ENCODE data around the gene DLGAP1. TPM values are rescaled to one million over a fixed set of nuclear protein-coding genes. Genes with fewer than 3 reads are reported as not detected.
A peak's percentile ranks its signal among the peaks of the same experiment; 100 is the strongest.

The DLGAP1 gene
- total RNA-seq, 1 donor from 2014 or later: 0.36 TPM

DNA sequence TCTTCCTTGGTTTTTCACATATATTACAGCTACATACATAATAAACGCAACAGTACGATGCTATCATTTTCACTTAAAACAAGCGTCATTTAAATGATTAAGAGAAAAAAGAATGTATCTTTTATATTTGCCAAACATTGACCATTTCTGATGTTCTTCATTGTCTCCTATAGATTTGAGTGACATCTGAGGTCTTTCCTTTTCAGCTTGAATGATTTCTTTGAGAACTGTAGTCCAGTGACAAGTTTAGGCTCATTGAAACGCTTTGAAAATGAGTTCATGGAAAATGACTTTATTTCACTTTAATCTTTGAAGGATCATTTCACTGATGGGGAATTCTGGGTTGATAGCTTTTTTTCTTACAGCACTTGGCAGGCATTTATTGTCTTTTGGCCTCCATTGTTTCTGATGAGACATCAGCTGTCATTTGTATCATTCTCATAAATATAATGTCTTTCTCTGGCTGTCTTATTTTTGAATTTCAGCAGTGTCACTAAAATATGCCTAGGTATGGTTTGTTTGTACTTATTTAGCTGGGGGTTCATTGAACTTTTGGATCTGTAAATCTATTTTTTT lies 994.2 kb downstream of the DLGAP1 start:
- peaks cover 55% of the 10 kb centered on the region for H3K36me3 Mint-ChIP-seq (ENCODE audit: low read depth)
- H3K4me1 Mint-ChIP-seq (ENCODE audit: low read depth): peaks cover 42% of the 10 kb centered on the region
- H3K9me3 Mint-ChIP-seq: peaks cover 15% of the 10 kb centered on the region
- no peaks in the 10 kb centered on the region for H3K27me3 Mint-ChIP-seq (ENCODE audit: insufficient read depth)
- intact Hi-C loops (cut with micrococcal nuclease): no loop called here
- H3K4me3 Mint-ChIP-seq: no peak overlapping the region
- DNase-seq (ENCODE audit: low spot score): no peak
- H3K27ac Mint-ChIP-seq: no peak overlapping the region

DNA sequence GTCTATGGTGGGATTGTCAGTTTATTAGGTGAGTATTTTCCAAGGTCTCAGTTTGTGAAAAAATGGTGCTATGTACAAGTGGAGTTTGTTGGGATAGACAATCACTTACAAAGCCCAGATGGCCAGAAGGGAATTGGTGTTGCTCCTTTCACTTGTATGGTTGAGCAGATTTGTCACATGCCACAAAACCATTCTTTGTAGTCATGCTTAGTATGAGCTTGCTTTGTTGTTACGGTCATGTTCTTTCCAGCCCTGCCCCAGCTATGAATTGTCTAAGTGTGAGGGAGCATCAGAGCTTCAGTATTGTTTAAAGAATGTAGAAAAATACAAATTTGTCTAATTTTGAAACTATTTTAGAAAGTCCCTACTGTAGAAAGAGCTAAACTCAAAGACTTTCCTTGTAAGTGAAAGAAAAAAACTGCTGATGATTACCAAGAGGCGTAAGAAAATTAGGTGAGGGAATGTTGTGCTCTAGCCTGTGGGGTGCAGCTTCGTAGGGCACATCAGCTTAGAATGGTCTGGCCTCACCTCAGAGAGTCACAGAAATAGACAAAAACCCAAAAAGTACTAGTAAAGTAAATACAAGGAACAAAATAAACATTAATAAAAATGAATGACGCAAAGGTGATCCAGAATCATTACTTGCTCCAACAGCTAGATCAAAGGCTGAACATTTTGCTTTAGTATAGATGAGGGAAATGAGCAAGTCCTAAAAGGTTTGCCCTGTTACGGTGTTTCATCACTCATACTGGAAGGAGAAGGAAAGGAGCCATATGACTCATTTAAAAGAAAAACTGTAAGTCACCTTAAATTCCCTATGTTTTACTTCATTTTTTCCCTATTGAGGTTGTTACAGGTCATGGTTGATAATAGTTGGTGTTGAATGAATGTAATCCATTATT lies 995.9 kb downstream of the DLGAP1 start:
- peaks cover 57% of the 10 kb centered on the region for H3K36me3 Mint-ChIP-seq (ENCODE audit: low read depth)
- DNase-seq (ENCODE audit: low spot score): no peak
- peak overlapping the region; percentile 66 for H3K4me3 Mint-ChIP-seq
- no peaks in the 10 kb centered on the region for H3K27me3 Mint-ChIP-seq (ENCODE audit: insufficient read depth)
- peak overlapping the region; percentile 62 for H3K27ac Mint-ChIP-seq
- intact Hi-C loops (cut with micrococcal nuclease): loop anchor here (1.0 to 10.0 kb wide), 5 partner anchors 12 to 884 kb away; partner anchors contain the start of genes METTL4 and NDC80
- H3K4me1 Mint-ChIP-seq (ENCODE audit: low read depth): peaks cover 59% of the 10 kb centered on the region
- H3K9me3 Mint-ChIP-seq: peaks cover 15% of the 10 kb centered on the region

GRCh38 chr18:3458378-3458777 lies 996.7 kb downstream of the DLGAP1 start:
- DNase-seq (ENCODE audit: low spot score): no peak
- Mint-ChIP-seq H3K4me3 (peak overlapping the region; percentile 66), H3K27me3 (ENCODE audit: insufficient read depth) (no peaks in the 10 kb centered on the region), H3K4me1 (ENCODE audit: low read depth) (peaks cover 67% of the 10 kb centered on the region), H3K27ac (peak overlapping the region; percentile 62), H3K9me3 (peaks cover 15% of the 10 kb centered on the region), H3K36me3 (ENCODE audit: low read depth) (peaks cover 57% of the 10 kb centered on the region)
- intact Hi-C loops (cut with micrococcal nuclease): loop anchor here (2.0 to 10.0 kb wide), 3 partner anchors 14 to 884 kb away; partner anchors contain the start of genes METTL4 and NDC80

DNA sequence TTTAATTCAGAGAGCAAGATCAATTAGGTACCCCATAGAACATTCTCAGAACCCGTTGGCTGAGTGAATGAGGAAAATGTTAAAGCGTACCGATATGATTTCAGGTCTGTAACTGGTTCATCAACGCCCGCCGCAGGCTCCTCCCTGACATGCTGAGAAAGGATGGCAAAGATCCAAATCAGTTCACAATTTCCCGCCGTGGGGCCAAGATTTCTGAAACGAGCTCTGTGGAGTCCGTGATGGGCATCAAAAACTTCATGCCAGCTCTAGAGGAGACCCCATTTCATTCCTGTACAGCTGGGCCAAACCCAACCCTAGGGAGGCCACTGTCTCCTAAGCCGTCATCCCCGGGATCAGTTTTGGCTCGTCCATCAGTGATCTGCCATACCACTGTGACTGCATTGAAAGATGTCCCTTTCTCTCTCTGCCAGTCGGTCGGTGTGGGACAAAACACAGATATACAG lies 997.8 kb downstream of the DLGAP1 start:
- Mint-ChIP-seq H3K4me3 (no peak overlapping the region), H3K27ac (peak overlapping the region; percentile 7), H3K9me3 (peaks cover 15% of the 10 kb centered on the region), H3K27me3 (ENCODE audit: insufficient read depth) (no peaks in the 10 kb centered on the region), H3K36me3 (ENCODE audit: low read depth) (peaks cover 63% of the 10 kb centered on the region), H3K4me1 (ENCODE audit: low read depth) (peaks cover 78% of the 10 kb centered on the region)
- no peak for DNase-seq (ENCODE audit: low spot score)
- intact Hi-C loops (cut with micrococcal nuclease): loop anchor here (10.0 kb wide), 2 partner anchors 462 to 882 kb away; partner anchors contain the start of genes METTL4 and NDC80

- Mint-ChIP-seq H3K27me3 (ENCODE audit: insufficient read depth) (no peaks in the 10 kb centered on the region), H3K36me3 (ENCODE audit: low read depth) (peaks cover 58% of the 10 kb centered on the region), H3K9me3 (peaks cover 11% of the 10 kb centered on the region), H3K4me1 (ENCODE audit: low read depth) (peaks cover 78% of the 10 kb centered on the region), H3K27ac (no peak overlapping the region), H3K4me3 (no peak overlapping the region)
- DNase-seq (ENCODE audit: low spot score): no peak
- intact Hi-C loops (cut with micrococcal nuclease): loop anchor here (10.0 kb wide), 2 partner anchors 462 to 882 kb away; partner anchors contain the start of genes METTL4 and NDC80
Measured at GRCh38 chr18:3456686-3457069, 998.4 kb downstream of the DLGAP1 start.

DNA sequence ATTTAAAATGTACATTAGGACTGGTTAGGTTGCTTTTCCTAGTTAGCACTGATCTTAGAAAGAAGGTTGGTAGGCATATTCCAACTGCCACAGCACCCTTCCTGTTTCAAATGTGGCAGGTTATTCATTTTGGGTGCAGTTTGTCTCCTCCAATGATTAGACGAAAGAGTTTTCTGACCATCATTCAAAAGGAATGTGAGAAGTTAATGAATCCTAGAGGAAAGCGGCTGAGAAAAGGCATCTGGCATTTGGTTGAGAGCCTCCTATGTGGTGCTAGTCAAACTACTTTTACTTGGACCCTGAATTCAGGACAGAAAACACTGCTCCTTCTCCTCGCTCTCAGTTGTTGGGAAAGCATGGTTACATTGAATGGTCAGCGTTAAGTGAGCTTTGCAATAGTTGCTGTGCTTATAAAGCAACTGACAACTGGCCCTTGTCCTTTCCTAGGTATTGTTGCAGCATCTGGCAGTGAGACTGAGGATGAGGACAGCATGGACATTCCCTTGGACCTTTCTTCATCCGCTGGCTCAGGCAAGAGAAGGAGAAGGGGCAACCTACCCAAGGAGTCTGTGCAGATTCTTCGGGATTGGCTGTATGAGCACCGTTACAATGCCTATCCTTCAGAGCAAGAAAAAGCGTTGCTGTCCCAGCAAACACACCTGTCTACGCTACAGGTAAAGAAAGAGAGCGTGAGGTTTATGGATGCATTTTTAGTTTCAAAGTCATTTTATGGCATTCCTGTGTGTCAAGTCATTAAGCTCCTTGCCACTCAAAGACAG lies 999.0 kb downstream of the DLGAP1 start:
- peaks cover 52% of the 10 kb centered on the region for H3K36me3 Mint-ChIP-seq (ENCODE audit: low read depth)
- H3K4me3 Mint-ChIP-seq: no peak overlapping the region
- peaks cover 78% of the 10 kb centered on the region for H3K4me1 Mint-ChIP-seq (ENCODE audit: low read depth)
- H3K27ac Mint-ChIP-seq: peak overlapping the region; percentile 52
- DNase-seq (ENCODE audit: low spot score): no peak
- H3K27me3 Mint-ChIP-seq (ENCODE audit: insufficient read depth): peaks cover 2% of the 10 kb centered on the region
- H3K9me3 Mint-ChIP-seq: peaks cover 6% of the 10 kb centered on the region
- intact Hi-C loops (cut with micrococcal nuclease): loop anchor here (10.0 kb wide), 2 partner anchors 461 to 881 kb away; partner anchors contain the start of genes METTL4 and NDC80

- Mint-ChIP-seq H3K4me1 (ENCODE audit: low read depth) (peaks cover 74% of the 10 kb centered on the region), H3K27me3 (ENCODE audit: insufficient read depth) (peaks cover 2% of the 10 kb centered on the region), H3K27ac (no peak overlapping the region), H3K4me3 (peak overlapping the region; percentile 90), H3K36me3 (ENCODE audit: low read depth) (peaks cover 49% of the 10 kb centered on the region), H3K9me3 (no peaks in the 10 kb centered on the region)
- intact Hi-C loops (cut with micrococcal nuclease): loop anchor here (10.0 kb wide), 2 partner anchors 460 to 880 kb away; partner anchors contain the start of genes METTL4 and NDC80
- DNase-seq (ENCODE audit: low spot score): no peak
Measured at GRCh38 chr18:3455090-3455635, 999.9 kb downstream of the DLGAP1 start.

GRCh38 chr18:3454365-3455089 lies 1000.6 kb downstream of the DLGAP1 start:
- H3K27ac Mint-ChIP-seq: peak overlapping the region; percentile 99
- H3K27me3 Mint-ChIP-seq (ENCODE audit: insufficient read depth): peaks cover 2% of the 10 kb centered on the region
- H3K9me3 Mint-ChIP-seq: no peaks in the 10 kb centered on the region
- H3K4me1 Mint-ChIP-seq (ENCODE audit: low read depth): peaks cover 71% of the 10 kb centered on the region
- peak overlapping the region; percentile 90 for H3K4me3 Mint-ChIP-seq
- H3K36me3 Mint-ChIP-seq (ENCODE audit: low read depth): peaks cover 45% of the 10 kb centered on the region
- intact Hi-C loops (cut with micrococcal nuclease): loop anchor here (1.0 to 10.0 kb wide), 10 partner anchors 132 to 880 kb away; partner anchors contain the start of genes METTL4, NDC80 and SMCHD1
- no peak for DNase-seq (ENCODE audit: low spot score)

DNA sequence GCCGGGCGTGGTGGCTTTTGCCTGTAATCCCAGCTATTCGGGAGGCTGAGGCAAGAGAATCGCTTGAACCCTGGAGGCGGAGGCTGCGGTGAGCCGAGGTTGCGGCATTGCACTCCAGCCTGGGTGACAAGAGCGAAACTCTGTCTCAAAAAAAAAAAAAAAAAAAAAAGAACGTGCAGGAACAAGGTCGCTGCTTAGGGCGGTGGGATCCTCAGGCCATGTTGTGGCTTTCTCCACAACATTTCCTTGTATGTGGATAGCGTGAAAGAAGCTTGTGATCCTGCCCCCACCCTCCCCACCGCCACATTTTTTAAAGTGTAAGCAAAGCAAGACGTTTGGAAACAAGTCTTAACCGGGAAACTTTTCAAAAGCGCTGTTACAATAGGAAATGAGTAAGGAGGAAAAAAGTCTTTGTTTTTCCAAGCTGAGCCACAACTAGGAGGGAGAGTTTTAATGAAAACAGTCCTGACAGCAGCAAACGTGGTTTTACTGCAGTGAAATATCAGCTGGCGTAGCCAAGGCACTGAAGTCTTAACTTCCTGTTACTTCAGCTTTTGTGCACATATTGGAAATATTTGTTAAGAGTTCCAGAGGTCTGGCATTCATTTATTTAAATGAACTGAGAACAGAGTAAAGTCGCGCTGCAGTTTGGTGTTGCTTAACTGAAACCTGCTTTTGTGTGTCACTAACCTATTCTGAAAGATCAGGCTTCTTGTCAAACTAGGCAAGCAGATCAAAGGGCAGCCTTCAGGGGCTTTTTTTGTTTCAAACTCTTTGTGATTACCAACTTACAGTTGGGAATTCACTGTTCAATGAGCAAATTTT lies 1001.4 kb downstream of the DLGAP1 start:
- Mint-ChIP-seq H3K4me1 (ENCODE audit: low read depth) (peaks cover 68% of the 10 kb centered on the region), H3K36me3 (ENCODE audit: low read depth) (peaks cover 37% of the 10 kb centered on the region), H3K4me3 (peak overlapping the region; percentile 90), H3K27me3 (ENCODE audit: insufficient read depth) (peaks cover 2% of the 10 kb centered on the region), H3K9me3 (no peaks in the 10 kb centered on the region), H3K27ac (peak overlapping the region; percentile 99)
- DNase-seq (ENCODE audit: low spot score): no peak
- intact Hi-C loops (cut with micrococcal nuclease): loop anchor here (1.0 to 10.0 kb wide), 10 partner anchors 133 to 879 kb away; partner anchors contain the start of genes METTL4, NDC80 and SMCHD1

DNA sequence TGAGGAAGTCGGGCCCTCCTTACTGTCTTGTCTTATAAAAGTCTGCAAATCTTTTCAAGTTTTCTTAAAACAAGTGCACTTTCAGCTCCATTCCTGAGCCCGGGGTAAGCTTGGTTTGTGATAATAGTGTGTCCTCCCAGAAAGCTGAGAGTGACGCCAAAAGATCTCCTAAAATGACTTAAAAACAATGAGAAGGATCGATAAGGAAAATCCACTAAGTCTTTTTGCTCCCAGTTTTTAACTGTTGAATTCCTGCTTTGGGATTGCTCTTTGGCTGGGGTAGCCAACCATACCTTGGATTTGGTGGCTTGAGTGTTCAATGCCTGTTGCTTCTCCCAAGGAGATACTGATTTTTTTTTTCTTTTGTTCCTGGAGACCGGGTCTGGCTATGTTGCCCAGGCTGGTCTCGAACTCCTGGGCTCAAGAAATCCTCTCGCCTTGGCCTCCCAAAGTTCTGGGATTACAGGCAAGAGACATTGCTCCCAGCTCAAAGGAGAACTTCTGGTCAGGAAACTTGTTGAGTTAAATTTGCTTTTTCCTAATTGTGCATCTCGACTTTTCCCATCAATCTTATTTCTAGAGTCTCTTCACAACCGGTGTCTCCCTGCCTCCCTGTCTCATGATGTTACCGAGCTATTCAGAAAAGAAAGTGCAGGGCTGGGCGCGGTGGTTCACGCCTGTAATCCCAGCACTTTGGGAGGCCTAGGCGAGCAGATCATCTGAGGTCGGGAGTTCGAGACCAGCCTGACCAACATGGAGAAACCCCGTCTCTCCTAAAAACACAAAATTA lies 1002.2 kb downstream of the DLGAP1 start:
- H3K4me1 Mint-ChIP-seq (ENCODE audit: low read depth): peaks cover 68% of the 10 kb centered on the region
- H3K27ac Mint-ChIP-seq: peak overlapping the region; percentile 99
- no peaks in the 10 kb centered on the region for H3K9me3 Mint-ChIP-seq
- H3K4me3 Mint-ChIP-seq: peak overlapping the region; percentile 90
- intact Hi-C loops (cut with micrococcal nuclease): loop anchor here (5.0 to 10.0 kb wide), 4 partner anchors 458 to 878 kb away; partner anchors contain the start of genes METTL4, NDC80 and SMCHD1
- DNase-seq (ENCODE audit: low spot score): no peak
- peaks cover 29% of the 10 kb centered on the region for H3K36me3 Mint-ChIP-seq (ENCODE audit: low read depth)
- H3K27me3 Mint-ChIP-seq (ENCODE audit: insufficient read depth): peaks cover 2% of the 10 kb centered on the region

All from activated T-helper 1 cell treated with anti-CD3 and anti-CD28 coated beads, Interleukin-12 subunit alpha, Interleukin-12 subunit beta, Interleukin-2, Interleukin-4 antibody, amounts not matched to agents 30 ng/mL and 10 ng/mL and 1 ng/mL, durations not matched to agents 14 hours and 24 hours and 36 hours (primary cell).